Stimulated activated CD4-positive, alpha-beta T cell treated with anti-CD3 and anti-CD28 coated beads, Interleukin-1b, Interleukin-23, amount 100 ng/mL, for 48 hours (primary cell): Measurements from ENCODE around the gene ARRB1.

Experiments used
- DNase-seq: peaks from one replicate; pipeline ENCODE4 v3.0.0-alpha.2; 2020

ARRB1 gene

DNA sequence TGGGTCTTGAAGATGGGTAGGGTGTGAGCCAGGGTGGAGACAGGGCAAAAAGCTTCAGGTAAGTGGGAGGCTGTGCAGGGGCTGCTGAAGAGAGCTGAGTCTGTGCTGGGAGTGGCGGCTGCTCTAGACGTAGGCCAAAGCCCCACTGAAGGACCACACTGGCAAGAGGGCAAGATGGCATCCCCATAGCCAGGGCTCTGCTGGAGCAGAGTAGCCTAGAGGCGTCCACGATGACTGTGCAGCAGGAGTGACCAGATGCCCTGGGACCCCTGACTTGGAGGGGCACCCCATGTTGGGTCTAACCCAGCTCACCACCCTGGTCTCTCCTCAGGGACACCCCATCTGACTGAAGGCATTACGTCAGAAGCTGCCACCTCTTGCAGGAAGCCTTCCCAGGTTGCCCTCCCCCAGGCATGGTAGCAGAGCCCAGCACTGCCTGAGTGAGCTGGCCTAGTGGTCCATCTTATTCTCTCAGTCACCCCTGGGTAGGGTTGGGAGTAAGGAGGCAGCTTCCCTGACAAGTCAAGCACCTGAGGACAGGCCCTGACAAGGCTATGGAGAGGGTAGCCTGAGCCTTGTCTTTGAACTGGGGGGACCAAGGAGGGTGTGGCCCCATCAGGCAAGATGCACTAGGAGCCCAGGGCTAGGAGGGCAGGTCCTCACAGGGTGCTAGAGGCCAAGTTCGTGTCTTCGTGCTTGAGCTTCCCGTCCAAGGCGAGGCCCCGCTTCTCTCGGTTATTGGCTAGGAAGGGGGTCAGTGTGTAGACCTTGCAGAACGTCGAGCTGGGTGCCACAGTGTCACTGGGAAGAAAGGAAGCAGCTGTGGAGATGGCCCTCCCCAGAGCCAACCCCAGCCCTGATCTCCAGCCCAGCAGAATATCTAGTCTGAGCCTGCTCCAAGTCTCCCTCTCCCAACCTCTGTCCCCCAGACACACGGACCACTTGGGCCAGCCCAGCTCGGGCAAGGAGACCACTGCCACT, 77.8 kb downstream of the ARRB1 start:
- no peak for DNase-seq

DNA sequence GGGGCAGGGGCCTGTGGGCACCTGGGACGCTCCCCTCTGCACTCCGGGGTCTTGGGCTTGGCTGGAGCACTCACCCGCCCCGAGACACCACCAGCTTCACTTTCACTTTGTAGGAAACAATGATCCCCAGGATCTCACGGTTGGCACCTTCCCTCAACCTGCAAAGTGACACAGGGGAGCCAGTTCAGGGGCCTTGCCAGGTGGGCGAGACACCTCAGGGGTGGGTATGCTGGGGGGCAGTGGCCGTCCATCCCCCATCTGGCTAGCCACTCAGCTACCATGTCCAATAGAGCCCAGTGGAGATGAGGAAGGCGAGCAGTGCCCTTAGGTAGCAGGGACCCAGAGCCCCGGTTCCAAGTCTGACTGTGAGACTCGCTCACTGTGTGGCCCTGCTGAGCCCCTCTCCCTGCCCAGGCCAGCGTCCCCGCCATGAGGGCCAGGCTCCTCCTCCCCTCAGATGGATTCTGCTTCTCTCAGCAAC, 78.6 kb downstream of the ARRB1 start:
- no peak for DNase-seq

DNA sequence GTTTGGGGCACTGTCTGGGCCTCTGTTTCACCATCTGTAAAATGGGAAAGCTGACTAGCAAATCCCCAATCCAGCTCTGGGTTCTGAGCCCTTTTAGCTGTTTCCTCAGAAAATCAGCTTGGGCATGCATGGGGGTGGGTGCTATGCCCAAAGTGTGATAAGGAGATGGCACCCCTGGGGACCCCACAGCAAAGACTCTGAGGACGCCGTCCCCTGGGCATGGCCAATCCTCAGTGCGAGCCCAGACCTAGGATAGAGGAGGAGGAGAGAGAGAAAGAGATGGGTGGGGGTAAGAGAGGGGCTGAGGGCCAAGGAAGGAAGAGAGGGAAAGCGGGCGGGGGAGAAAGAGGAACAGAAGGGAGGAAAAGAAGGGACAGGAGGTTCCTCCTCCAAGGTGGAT, 79.1 kb downstream of the ARRB1 start:
- DNase-seq = no peak

DNA sequence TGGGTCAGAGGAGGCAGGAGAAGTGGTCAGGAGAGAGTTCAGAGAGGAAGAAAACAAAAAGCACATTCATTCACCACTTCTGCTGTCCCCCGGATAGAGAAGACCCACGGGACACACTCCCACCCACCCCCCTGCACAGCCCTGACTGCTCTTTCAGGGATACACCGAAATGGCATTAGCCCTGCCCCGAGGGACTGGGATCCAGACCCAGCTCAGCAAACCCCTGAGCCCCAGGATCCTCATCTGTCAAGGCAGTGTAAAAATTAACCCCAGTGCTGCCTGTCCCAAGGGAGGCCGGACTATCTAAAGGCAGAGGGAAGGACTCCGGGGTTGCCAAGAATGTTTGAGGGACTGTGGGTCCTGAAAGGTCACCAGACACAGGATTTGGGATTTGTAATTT, 79.7 kb downstream of the ARRB1 start:
- DNase-seq = no peak

DNA sequence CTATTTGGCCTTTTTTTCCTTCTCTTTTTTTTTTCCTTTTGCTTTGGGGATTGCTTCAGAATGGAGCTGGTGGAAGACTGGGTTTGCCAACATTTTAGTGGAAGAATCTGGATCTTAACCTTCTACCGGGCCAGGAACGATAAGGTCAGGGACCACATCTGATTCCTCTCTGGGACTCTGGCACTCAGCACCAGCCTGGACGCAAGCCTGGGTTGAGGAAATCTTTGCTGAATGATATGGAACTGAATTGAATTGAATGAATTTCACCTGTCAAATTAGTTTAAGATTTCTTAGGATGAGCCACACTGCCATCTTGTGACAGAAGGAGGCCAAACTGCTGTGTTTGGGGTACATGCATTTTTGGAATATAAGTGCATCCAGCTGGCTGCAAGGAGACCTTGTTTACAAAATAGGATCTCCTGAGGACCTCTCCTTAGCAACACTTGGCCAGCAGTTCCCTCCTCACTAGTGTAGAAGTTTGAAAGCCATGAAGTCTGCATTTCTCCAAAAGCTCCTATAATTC, 80.5 kb downstream of the ARRB1 start:
- DNase-seq = no peak

DNA sequence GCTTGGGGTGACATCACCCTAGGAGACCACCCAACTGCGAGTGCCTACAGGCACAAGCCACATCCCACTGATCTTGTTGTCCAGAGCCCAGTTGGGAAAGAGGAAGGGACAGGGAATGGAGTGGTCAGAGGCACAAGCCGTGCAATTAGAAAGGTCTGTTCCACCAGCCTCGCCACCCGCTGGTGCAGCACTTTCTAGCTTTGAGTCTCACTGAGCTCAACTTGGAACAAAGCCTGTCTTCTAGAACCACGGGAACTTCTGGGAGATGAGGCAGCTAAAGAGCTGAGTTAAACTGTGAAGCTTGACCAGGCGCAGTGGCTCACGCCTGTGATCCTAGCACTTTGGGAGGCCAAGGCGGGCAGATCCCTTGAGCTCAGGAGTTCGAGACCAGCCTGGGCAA, 81.6 kb downstream of the ARRB1 start:
- DNase-seq = no peak

DNA sequence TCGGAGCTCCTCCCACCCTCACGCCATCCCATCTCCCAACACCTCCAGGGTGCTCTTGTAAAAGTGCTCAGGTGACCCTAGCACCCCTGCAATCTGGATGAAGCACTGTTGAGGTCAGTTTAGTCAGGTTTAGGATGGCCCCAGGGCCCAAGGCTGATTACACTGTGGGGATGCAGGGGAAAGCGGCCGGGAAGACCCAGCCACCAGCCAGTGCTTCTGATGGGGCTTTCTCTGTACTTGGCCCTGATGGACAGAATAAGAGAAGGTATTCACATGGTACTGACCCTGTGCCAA, 82.1 kb downstream of the ARRB1 start:
- no peak for DNase-seq

DNA sequence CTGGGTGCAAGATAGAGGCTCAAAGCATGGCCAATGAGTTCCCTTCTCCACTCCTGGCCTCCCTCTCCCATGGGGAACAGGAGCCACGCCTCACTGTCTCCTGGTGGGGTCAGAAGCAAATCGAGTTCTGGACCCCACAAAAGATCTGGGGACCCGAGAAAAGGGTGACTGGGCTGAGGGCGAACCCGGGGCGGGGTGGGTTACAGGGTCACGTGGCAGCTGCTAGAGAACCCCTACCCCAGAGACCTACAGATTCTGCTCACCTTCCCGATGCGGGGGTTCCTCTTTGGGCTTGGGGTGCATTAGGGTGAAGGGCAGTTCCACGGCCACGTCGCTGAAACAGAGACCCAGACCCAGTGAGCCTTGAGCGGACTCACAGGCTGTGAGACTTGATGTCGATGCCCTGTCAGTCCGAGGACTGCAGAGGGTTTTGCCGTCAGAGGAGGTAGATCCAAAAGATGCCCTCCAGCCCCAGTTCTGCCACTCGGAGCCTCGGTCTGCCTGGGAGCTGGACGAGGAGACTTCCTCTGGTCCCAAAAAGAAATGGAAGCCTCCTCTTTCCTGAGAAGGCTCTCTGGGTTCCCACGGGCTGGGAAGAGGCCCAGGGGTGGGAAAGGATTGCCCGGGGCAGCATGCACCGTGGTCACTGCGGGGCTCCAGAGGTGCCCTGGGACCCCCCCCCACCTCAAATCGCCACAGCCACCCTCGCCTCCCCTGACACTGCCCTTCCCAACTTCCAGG, 82.7 kb downstream of the ARRB1 start:
- no peak for DNase-seq

DNA sequence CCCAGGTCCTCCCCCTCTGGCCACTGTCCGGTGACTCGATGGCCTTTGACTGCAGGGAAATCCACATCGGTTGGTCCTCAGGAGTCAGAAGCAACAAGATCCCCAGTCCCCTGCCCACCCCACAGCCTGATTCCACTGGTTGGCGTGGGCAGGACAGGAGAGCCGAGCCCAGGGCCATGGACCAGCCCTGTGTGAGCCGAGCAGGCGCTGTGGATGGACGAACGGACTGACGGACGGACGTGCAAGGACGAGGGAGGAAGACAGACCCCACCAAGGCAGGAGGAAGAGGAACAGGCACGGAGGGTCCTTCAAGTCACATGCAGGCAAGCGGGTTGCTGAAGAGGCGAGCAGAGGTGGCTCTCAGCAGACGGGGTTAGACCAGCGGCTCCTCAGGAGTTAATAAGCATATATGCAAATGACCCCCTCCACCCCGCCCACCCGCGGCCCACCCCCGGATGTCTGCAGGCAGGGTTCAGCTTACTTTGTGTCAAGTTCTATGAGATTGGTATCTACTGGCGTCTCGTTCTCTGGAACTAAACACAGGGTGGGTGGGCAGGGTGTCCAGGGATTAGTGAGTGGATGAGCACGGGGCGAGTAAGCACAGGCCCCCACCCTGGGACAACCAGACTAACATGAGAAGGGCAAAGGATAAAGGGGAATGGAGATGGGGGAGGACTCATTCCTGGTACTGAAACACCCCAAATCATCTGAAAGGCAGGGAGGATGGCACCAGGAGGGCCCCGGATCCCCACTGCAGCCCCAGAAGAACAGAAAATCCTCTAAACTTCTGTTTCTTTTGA, 84.1 kb downstream of the ARRB1 start:
- no peak for DNase-seq

DNA sequence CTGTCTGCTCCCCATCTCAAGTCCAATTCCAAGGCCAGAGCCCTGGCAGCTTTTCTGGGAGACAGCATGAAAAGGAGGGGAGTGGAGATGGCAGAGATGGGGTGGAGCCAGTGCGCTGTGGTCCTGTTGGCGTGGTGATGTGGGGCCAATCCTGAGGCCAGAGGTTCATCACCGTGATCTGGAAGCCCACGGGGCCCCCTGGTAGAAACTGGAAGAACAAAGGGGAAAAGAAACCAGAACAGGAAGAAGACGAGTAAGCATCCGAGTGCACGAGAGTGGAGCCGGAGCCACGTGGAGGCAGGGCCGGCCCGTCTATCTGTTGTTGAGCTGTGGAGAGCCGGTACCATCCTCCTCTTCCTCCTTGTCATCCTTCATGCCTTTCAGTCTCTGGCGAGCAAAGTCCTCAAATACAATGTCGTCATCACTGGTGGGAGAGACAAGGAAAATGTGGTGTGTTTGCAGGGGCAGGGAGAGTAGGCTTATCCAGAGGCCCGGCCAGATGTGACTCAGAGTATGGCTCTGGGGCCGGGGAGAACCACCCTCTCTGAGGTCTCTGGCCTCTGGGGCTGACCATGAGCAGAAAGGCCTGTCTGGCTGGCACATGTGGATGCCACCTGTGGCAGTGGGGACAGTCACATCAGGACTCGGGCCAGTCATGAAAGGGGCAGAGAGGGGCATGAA, 85.5 kb downstream of the ARRB1 start:
- DNase-seq = no peak

DNA sequence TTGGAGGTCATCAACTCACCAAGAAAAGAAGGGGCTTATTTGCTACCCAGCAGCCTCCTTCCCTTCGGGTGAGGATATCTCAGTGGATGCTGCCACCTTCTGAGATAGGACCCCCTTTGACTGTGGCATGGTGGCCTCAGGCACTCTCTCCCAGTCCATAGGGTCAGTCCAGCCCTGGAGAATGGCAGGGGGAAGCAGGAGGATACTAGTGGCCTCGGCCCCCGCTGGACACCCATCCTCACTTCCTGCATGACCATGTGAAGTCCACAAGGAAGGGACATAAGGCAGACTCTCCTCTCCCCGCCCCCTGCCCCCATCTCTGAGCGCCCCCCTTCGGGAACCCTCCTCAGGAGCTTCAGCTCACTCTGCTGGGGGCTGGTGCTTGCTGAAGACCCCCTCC, 86.5 kb downstream of the ARRB1 start:
- DNase-seq = no peak

DNA sequence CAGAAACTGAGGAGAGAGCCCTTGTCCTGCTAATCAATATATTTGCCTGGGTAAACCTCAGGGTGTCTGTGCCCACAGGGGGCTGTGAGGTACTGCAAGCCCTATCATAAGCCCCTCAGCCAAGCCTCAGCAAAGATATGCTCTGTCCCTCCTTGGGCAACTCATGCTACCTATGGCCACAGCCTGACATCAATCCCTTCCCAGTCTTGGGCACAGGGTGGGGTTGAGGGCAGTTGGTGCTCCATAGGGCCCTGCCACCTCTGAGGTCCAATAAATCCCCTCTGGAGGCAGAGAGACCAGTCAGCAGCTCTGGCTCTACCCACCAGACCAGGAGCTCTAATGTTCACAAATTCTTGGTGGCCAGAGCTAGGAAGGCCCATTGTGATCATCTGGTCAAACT, 87.1 kb downstream of the ARRB1 start:
- DNase-seq = no peak

DNA sequence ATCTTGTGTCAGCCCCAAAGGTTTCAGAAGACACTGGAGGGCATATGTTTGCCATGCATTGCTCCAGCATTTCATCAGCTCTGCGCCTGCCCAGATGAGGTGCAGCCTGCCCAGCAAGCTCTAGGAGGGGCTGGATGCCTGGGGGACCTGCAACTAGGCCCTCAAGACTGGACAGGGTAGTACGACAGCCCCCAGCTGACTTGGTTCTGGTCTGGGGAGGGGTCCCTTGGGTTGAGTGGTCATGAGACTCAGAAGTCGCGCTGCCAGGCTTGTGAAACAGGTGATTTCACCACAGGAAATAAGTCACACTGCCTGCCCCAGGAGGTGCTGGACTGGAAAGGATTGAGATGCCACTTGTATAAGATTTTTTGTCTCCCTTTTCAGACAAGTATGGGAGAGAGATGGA, 87.5 kb downstream of the ARRB1 start:
- peak; percentile 24 for DNase-seq

DNA sequence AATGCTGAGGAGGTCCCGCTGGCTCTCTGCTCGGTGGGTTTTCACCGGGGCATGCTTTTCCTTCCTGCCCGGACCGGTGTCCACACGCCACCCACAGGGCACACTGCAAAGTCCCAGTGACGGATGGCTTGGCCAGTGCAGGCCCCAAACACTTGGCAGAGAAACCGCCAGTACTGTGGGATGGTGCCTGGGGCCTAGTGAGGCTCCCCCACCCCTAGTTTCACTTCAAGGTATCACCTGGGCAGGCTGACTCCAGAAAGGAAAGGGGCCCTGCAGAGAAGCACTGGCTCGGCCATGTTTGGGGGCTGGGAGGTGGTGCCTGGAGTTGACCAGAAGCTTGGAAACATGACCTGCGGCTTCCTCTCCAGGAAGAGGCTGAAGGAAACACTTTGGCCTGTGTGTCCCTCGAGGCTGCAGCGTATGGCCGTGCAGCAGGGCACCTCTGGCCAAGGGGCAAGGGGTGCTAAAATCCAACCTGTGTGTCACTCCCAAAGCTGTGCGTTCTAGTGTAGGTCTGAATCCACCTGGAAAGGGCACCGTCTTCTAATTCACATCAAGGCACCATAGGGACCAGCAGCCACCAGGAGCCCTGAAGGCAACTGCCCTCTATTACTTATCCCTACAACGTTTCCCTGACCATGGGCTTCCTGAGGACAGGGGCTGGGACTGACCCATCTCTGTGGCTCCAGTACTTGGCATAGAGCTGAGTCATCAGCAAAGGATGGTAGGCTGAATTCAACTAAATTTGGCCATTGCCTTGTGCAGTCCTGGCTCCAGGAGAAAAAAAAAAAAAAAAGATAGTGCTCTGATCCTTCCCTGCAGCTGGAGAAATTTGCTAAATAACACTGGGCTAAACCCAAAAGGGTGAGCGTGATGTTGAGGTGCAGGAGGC, 88.3 kb downstream of the ARRB1 start:
- no peak for DNase-seq

DNA sequence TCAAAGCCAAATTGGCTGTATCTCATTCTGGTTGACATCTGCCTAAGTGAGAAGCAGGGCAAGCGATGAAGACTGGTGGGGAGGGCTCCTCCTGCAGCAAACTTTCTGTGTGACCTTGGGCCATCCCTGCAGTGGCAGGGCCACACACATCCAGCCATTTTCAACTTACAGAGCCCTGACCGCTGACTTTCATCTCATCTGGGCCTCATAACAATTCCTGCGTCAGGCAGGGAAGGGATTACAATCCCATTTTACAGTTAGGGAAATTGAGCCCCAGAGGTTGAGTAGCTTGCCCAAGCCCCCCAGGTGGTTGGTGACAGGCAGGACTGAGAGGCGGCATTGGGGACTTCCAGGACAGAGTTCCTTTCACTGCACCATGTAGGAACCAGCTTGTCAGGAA, 89.0 kb downstream of the ARRB1 start:
- DNase-seq = no peak

DNA sequence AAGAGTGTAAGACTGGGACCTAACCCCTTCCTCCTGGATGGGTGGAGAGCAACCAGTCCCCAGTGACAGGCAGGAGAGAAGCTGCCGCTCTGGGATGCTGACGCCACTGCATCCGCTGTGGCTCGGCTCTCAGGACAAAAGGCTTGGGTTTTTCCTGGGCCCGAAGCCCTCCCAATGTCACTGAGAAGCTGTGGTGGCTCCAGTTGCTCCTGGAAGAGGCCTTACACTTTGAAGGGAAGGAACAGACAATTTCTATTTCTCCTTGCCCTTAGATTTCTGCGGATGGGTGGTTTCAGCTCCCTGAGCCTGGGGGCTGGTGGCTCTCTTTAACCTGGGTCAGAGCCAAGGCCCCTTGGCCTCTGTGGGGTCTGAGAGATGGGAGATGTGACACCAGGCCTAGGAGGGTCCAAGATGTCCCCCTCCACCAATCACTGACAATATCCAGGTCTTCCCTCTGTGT, 89.5 kb downstream of the ARRB1 start:
- no peak for DNase-seq

DNA sequence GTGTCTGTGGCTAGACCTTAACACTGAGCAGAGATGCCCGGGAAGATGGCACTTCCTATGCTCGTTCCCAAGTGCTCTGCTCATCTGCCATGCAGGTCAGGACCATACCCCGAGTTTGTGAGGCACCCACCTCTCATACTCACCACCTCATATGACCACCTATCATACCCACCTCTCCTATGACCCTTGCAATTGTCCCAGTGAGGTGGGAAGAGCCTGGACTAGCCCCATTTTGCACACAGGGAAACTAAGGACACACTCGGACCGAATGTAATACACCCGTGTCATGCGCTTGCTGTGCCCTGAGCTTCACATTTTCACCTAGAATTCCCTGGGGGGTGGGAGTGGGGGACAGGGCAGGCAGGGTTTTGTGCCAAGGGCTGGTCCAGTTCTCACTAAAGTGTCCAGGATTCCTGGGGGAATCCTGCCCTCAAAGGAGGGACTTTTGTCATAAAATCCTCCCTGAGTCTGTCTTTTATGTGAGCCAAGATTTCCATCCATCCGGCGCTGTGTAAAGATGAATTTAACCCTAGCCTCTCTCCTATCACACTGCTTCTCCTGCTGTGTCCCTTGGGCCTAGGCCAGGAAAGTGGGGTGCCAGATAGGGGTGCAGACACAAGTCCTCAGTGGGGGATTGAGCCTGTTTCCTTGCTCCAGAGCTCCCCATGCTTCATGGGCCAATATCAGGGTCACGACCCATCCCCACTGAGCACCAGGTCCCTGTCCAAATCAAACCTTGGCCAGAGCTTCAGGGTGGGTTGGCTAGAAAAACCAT, 90.9 kb downstream of the ARRB1 start:
- no peak for DNase-seq

DNA sequence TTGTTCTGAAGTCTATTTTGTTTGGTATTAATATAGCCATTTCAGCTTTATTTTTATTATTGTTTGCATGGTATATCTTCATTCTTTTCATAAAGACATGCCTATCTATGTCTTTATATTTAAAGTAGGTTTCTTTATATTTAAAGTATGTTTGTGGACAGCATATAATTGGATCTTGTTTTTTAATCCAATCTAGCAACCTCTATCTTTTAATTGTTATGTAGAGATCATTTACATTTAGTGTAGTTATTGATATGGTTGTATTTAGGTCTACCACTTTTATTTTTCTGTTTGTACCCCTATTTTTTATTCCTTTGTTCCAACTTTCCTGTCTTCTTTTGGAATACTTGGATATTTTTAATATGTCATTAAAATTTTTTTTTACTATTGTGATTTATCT, 97.1 kb downstream of the ARRB1 start:
- no peak for DNase-seq

DNA sequence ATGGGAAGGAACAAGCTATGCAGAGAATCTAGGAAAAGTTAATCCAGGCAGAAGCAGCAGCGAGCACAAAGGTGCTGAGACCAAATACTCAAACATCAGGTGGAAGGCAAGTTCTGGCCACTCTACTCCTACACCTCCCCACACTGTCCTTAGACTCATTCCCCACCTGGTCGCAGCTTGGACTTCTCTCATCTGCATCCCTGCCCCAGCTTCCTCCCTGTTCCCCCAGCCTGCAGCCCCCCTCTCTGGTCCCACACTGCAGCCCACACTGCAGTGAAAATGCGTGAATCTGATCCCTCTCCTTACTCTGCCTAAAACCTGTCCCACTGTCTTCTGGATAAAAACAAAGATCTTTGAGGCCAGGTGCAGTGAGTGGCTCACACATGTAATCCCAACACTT, 101.8 kb downstream of the ARRB1 start:
- no peak for DNase-seq

DNA sequence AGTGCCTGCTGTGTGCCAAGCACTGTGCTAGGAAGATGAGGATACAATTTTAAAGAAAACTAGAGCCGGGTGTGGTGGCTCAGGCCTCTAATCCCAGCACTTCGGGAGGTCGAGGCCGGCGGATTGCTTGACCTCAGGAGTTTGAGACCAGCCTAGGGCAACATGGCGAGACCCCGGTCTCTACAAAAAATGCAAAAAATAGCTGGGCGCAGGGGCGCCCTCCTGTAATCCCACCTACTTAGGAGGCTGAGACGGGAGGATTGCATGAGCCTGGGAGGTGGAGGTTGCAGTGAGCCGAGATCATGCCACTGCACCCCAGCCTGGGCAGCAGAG, 102.6 kb downstream of the ARRB1 start:
- no peak for DNase-seq
